GM20431 (cell line): ENCODE results near the gene EPHA4.

Source experiments
- in situ Hi-C: fragments of 300-500 bp; cut with MseI, MboI; formaldehyde crosslinking; loops from one replicate; pipeline ENCODE4 v1.15.0; 2020; ENCODE audit warnings: low sequenced_read_pairs; ENCODE audit not compliant: unreplicated experiment

EPHA4 gene

GRCh38 chr2:221572219-221572820, at the start of gene EPHA4:
TSS of gene EPHA4 (minus strand) at chr2:221572304. CDS start at chr2:221572248, 56 bp downstream.
- in situ Hi-C loops, result loop anchor here (10.0 kb wide), 1 partner anchor 888 kb away; no protein-coding TSS in a partner anchor

- in situ Hi-C loops, result no loop called here
Measured at GRCh38 chr2:221618007-221618406, 45.9 kb upstream of the EPHA4 start.

DNA sequence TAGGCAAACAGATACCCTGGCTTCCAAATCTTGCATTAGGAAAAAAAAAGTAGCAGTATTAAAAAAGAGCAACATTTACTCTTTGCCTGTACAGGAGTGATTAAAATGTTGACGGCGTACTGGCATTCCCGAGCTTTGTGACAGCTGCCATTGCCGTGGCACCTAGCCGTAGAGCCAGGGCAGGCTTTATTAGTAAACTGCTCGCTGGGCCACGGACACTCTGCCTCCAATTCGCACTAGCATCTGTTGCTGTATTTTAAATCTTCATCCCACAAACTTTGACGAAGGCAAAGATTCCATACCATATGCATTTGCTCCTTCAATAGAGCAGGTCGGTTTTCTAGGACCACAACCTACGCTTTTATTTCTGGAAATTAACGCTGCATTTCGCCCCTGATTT, 44.5 kb upstream of the EPHA4 start:
- in situ Hi-C loops, result no loop called here

GRCh38 chr2:221614274-221614673, 42.2 kb upstream of the EPHA4 start:
- in situ Hi-C loops, result no loop called here

GRCh38 chr2:221612800-221613199, 40.7 kb upstream of the EPHA4 start:
- in situ Hi-C loops, result no loop called here

GRCh38 chr2:221612161-221612560, 40.1 kb upstream of the EPHA4 start:
- in situ Hi-C loops, result no loop called here

- in situ Hi-C loops, result no loop called here
Measured at GRCh38 chr2:221610675-221611074, 38.6 kb upstream of the EPHA4 start.

DNA sequence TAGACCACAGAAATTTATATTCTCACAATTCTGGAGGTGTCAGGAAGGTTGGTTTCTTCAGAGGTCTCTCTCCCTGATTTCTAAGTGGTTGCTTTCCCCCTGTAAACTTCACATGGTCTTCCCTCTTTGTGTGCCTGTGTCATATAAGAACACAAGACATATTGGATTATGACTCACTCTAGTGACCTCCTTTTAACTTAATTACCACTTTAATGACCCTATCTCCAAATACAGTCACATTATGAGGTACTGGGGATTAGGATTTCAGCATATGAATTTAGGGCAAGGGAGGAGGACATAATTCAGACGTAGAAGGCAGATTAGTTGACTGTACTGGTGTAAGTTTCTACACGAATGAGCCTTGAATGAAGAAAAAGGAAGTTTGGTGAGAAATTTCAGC, 38.2 kb upstream of the EPHA4 start:
- in situ Hi-C loops, result no loop called here

GRCh38 chr2:221608442-221608841, 36.3 kb upstream of the EPHA4 start:
- in situ Hi-C loops, result no loop called here

- in situ Hi-C loops, result no loop called here
Measured at GRCh38 chr2:221606424-221606823, 34.3 kb upstream of the EPHA4 start.

GRCh38 chr2:221605751-221606240, 33.7 kb upstream of the EPHA4 start:
- in situ Hi-C loops, result no loop called here

DNA sequence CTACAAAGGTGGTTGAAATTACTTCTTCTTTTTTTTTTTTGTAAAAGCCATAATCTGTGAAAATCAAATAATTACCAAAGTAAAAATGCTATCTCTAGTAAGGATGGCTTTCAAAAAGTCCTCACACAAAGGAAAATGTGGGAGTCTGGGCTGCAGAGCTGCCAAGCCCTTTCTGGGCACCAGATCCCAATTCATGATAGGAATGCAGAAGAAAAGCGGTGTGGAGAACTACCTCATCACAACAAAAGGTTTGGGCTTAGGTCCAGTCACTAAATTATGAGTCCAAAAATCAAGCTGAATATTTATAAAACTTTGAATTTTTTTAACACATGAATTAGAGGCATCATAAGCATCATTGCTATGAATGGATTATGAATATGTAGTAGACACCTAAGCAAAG, 30.8 kb upstream of the EPHA4 start:
- in situ Hi-C loops, result no loop called here

DNA sequence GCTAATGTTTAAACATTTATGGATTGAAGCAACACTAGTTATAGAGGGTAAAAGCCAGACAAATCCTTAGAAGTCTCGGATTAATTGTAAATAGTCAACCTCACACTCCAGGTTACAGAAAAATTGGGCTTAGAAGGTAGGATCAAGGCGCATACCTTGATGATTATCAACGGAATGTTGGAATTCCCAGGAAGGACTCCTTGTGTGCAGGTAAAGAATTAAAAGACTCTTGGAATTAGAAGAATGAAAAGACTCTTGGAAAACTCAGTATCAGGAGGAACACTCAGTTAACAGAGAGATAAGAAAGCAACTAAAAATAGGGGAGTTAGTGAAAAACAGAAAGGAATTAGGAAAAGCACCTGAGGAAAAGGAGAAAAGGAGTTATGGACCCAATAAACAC, 29.3 kb upstream of the EPHA4 start:
- in situ Hi-C loops, result no loop called here

DNA sequence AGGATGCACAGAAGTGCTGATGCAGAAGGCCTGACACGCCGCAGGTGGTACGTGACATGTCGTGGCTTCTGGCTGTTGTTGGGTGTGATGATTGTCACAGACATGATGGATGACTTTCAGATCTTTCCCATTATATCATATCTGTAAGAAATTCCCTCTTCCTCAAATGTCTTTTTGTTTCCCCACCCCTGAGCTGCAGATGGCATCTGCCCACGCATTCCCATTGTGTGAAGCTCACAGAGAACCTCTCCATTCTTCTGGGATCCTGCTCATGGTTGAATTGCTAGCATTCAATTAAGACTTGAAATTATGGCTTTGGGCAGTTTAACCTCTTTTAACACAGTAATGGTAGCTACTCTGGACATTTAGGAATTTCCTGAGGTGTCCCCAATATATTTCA, 28.3 kb upstream of the EPHA4 start:
- in situ Hi-C loops, result no loop called here

- in situ Hi-C loops, result loop anchor here (25.0 kb wide), 1 partner anchor 366 kb away; no protein-coding TSS in a partner anchor
Measured at GRCh38 chr2:221596192-221596591, 24.1 kb upstream of the EPHA4 start.

- in situ Hi-C loops, result loop anchor here (25.0 kb wide), 1 partner anchor 371 kb away; no protein-coding TSS in a partner anchor
Measured at GRCh38 chr2:221590861-221591365, 18.8 kb upstream of the EPHA4 start.

DNA sequence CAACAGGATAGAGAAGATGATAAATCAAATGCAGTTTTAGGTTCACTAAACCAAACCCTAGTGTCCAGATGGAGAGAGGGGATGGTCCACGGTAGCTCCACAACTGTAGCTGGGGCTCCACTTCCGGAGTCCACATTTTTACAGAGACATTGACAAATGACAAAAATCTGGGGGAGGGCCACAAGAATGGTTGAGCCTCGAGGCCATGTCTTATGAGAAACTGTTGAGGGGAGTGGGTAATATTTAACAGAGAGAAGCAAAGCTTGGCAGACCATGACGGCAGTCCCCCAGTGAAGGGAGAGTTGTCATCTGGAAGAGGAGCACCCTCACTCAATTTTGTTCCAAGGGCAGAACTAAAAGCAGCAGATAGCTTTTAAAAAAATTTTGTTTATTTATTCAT, 17.6 kb upstream of the EPHA4 start:
- in situ Hi-C loops, result loop anchor here (25.0 kb wide), 1 partner anchor 373 kb away; no protein-coding TSS in a partner anchor

DNA sequence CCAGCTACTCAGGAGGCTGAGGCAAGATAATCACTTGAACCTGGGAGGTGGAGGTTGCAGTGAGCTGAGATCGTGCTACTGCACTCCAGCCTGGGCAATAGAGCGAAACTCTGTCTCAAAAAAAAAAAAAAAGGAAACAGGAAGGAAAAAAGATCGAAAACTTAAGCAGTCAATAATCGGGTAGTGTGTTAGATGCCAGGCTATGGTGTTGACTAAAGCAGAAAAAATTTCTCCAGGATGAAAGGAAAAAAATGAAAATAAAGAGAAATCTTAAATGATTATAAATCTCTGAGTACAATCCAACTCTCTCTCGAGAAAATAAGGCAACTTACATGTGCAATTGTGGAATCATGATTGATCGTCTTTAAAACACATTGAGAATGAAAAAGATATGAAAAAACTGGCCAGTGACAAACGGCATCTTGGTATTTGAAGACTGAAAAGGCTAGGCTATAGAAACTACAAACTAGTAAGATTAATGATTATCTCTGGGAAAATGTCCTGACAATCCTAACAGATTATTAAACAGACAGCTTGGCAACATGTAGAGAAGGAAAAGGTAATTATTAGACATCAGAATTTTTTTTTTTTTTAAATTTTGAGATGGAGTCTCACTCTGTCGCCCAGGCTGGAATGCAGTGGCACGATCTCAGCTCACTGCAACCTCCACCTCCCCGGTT, 16.3 kb upstream of the EPHA4 start:
- in situ Hi-C loops, result loop anchor here (25.0 kb wide), 1 partner anchor 374 kb away; no protein-coding TSS in a partner anchor

GRCh38 chr2:221581986-221582385, 9.9 kb upstream of the EPHA4 start:
- in situ Hi-C loops, result loop anchor here (25.0 kb wide), 1 partner anchor 380 kb away; no protein-coding TSS in a partner anchor

- in situ Hi-C loops, result loop anchor here (10.0 kb wide), 1 partner anchor 889 kb away; no protein-coding TSS in a partner anchor
Measured at GRCh38 chr2:221574231-221574570, 2.1 kb upstream of the EPHA4 start.
